Testis (tissue), 2 donors: ENCODE data around the gene TNPO3.

Experiments
- CTCF ChIP-seq, 3 experiments: fragments of 450-650 bp in 2 of 3; fragments of 200-600 bp in 1 of 3; sonication (generic) in 1 of 3; IDR thresholded peaks; one replicate each; pipeline ENCODE4 v1.5.1; 2016 to 2019; ENCODE audit warnings: antibody characterized with exemption in 3 of 3, mild to moderate bottlenecking in 2 of 3, moderate library complexity in 1 of 3
- POLR2A ChIP-seq: fragments of 450-650 bp; IDR thresholded peaks from one replicate; pipeline ENCODE4 v1.6.1; 2017; ENCODE audit warnings: antibody characterized with exemption, mild to moderate bottlenecking, moderate library complexity

- TF ChIP-seq CTCF (IDR thresholded peaks at IDR 0.05) (no peak), POLR2A (no peak)
These were observed 136.8 kb downstream of the TNPO3 start for GRCh38 chr7:128918016-128918665.
